Astrocyte of the spinal cord (primary cell): ENCODE measurements around the gene KIF26A.

Source experiments
- DNase-seq: peaks from one replicate; pipeline ENCODE4 v3.0.0; 2011; ENCODE audit warnings: low read depth, low spot score
- H3K4me3 ChIP-seq: 2 replicates; pipeline ENCODE4 v1.5.1; 2011; ENCODE audit warnings: low read depth, mild to moderate bottlenecking, low read length, moderate library complexity
- in situ Hi-C: cut with HindIII; loops from 2 replicates; pipeline ENCODE4 v1.10.0; 2017; ENCODE audit warnings: low sequenced_read_pairs
- TF ChIP-seq, protein P1 (sequence below): IDR thresholded peaks from 2 replicates; pipeline ENCODE4 v1.5.1; 2012; ENCODE audit warnings: low read depth, mild to moderate bottlenecking, low read length, inconsistent platforms

Gene KIF26A

DNA sequence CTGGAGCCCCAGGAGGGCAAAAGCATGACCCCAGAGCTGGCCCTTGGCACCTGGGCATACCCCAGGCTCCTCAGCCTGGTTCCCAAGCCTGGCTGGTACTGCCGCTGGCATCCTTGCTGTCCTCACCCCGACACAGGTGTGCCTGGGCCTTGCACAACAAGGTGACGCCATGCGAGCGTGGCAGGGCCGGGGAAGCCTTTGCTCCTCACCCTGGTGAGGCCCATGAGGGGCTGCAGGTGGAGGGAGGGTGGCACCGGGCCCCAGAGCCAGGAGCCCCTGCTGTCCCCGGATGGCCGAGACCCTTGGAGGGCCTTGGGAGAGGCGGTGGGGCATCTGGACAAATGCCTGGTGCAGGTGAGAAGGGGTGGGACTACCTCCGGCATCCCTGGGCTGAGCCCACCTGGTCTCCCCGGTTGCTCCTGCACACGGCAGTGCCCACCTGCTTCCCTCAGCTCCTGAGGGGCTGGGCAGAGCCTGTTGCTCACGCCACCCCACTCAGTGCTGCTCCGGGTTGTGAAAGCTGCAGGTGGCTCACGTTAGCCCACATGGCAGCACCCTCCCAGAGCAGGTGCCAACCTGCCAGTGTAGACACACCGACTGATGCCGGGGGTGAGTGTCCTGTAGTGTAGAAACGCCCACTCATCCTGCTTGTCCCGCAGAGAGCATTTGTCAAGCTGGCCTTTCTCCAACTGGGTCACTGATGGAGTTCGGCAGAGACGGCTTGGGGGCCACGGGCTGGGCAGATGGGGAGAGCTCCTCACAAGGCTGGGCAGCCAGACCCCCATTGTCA, 24.6 kb upstream of the KIF26A start:
- in situ Hi-C loops: no loop called here
- TF ChIP-seq, protein P1, sequence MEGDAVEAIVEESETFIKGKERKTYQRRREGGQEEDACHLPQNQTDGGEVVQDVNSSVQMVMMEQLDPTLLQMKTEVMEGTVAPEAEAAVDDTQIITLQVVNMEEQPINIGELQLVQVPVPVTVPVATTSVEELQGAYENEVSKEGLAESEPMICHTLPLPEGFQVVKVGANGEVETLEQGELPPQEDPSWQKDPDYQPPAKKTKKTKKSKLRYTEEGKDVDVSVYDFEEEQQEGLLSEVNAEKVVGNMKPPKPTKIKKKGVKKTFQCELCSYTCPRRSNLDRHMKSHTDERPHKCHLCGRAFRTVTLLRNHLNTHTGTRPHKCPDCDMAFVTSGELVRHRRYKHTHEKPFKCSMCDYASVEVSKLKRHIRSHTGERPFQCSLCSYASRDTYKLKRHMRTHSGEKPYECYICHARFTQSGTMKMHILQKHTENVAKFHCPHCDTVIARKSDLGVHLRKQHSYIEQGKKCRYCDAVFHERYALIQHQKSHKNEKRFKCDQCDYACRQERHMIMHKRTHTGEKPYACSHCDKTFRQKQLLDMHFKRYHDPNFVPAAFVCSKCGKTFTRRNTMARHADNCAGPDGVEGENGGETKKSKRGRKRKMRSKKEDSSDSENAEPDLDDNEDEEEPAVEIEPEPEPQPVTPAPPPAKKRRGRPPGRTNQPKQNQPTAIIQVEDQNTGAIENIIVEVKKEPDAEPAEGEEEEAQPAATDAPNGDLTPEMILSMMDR: no peak
- no peak overlapping the region for H3K4me3 ChIP-seq
- no peak for DNase-seq

GRCh38 chr14:104114421-104115130, 23.8 kb upstream of the KIF26A start:
- in situ Hi-C loops: no loop called here
- DNase-seq: no peak
- no peak overlapping the region for H3K4me3 ChIP-seq
- TF ChIP-seq, protein P1: no peak

- no peak overlapping the region for H3K4me3 ChIP-seq
- in situ Hi-C loops: no loop called here
- TF ChIP-seq, protein P1: no peak
- no peak for DNase-seq
These were observed 23.2 kb upstream of the KIF26A start for GRCh38 chr14:104115131-104115600.

DNA sequence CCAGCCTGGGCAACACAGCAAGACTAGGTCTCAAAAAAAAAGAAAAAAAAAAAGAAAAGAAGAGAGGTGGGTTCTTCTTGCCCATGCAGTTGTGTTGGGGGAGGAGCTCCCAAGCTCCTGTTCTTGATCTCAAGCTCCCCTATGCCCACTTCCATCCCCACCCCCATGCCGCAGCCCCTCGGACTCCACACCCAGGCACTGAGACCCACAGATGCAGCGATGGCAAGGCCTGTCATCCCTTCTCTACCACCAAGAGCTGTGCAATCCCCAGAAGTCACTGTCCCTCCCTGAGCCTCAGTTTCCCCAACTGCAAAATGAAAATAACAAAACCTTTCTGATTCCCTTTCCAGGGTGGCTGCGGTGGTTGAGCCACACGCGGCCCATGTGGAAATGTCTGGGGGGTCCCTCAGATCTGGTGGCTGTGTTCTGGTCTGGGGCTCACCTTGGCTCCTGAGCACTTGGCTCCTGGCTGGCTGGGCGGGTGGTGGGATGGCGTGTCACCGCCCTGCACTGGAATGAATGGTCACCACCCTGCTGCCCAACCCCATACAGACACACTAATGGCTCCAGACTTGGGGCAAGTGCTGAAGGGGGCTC, 22.6 kb upstream of the KIF26A start:
- in situ Hi-C loops: no loop called here
- TF ChIP-seq, protein P1: no peak
- DNase-seq: no peak
- H3K4me3 ChIP-seq: no peak overlapping the region

GRCh38 chr14:104116288-104116755, 22.1 kb upstream of the KIF26A start:
- TF ChIP-seq, protein P1: no peak
- no peak overlapping the region for H3K4me3 ChIP-seq
- no peak for DNase-seq
- in situ Hi-C loops: no loop called here

GRCh38 chr14:104116756-104117340, 21.5 kb upstream of the KIF26A start:
- DNase-seq: no peak
- no peak overlapping the region for H3K4me3 ChIP-seq

More at GRCh38 chr14:104116756-104117340, 21.5 kb upstream of the KIF26A start:
- in situ Hi-C loops: no loop called here
- TF ChIP-seq, protein P1: no peak
